HS-5 (cell line): ENCODE data around the gene MRPL41.
"Not testable (repeated sequence)": the region's sequence is repeated elsewhere in the genome, so short reads cannot be mapped to it uniquely, and the experiment has no call there.

ENCODE experiments used
- DNase-seq: peaks from one replicate; pipeline ENCODE4 v3.0.0-alpha.2; 2012; ENCODE audit warnings: low read depth

Gene MRPL41

GRCh38 chr9:137522746-137523455, 28.8 kb upstream of the MRPL41 start:
- DNase-seq: no peak

DNA sequence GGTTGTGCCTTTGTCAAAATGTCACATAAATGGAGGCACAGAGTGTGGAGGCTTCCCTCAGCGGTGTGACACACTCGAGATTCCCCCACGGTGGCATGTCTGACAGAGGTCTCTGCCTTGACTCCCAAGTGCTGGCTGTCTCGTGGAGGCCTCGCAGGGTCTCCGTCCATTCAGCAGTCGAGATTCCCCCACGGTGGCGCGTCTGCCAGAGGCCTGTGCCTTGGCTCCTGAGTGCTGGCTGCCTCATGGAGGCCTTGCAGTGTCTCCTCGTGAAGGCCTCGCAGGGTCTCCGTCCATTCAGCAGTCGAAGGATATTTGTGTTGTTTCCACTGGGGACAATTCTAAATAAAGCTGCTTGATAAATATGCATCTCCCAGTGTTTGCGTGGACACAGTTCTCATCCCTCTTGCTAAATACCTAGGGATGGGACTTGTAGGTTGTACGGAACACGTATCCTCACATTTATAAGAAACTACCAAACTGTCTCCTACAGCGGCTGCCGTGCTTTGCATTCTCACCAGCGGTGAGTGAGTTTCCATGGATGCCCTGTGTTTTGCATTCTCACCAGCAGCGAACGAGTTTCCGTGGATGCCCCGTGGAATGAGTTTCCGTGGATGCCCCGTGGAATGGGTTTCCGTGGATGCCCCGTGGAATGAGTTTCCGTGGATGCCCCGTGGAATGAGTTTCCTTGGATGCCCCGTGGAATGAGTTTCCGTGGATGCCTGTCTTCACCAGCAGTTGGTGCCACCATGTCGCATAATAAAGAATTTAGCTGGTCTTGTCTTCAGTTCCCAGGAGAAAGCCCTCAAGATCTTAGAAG, 27.3 kb upstream of the MRPL41 start:
- DNase-seq: no peak

DNA sequence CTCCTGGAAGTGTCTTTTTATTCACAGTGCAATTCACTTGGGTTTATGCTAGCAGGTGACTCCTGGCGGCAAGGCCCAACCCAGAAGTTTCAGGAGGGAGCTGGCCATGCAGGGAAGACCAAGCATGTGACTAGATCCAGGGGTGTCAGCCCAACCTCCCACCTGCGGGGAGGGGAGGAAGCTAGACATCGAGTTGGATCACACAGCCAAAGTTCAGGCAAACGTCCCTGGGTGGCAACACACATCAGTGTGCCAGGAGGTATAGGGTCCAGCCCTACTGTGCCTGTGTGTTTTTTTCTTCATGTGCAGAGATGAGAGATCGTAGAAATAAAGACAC, 26.7 kb upstream of the MRPL41 start:
- DNase-seq: no peak

- DNase-seq: no peak
Observed at GRCh38 chr9:137530331-137530730, 21.3 kb upstream of the MRPL41 start.

GRCh38 chr9:137531099-137531765, 20.4 kb upstream of the MRPL41 start:
- no peak for DNase-seq

DNA sequence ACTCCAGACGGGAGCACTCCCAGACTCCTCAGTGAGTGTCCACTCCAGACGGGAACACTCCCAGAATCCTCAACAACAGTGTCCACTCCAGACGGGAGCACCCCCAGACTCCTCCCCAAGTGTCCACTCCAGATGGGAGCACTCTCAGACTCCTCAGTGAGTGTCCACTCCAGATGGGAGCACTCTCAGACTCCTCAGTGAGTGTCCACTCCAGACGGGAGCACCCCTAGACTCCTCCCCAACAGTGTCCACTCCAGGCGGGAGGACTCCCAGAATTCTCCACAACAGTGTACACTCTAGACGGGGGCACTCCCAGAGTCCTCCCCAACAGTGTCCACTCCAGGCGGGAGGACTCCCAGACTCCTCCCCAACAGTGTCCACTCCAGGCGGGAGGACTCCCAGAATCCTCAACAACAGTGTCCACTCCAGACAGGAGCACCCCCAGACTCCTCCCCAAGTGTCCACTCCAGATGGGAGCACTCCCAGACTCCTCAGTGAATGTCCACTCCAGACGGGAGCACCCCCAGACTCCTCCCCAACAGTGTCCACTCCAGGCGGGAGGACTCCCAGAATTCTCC, 18.7 kb upstream of the MRPL41 start:
- DNase-seq: not testable (repeated sequence)

GRCh38 chr9:137534256-137535119, 17.2 kb upstream of the MRPL41 start:
- DNase-seq: no peak

GRCh38 chr9:137535120-137535428, 16.6 kb upstream of the MRPL41 start:
- no peak for DNase-seq

- not testable (repeated sequence) for DNase-seq
Observed at GRCh38 chr9:137536594-137537131, 15.0 kb upstream of the MRPL41 start.

DNA sequence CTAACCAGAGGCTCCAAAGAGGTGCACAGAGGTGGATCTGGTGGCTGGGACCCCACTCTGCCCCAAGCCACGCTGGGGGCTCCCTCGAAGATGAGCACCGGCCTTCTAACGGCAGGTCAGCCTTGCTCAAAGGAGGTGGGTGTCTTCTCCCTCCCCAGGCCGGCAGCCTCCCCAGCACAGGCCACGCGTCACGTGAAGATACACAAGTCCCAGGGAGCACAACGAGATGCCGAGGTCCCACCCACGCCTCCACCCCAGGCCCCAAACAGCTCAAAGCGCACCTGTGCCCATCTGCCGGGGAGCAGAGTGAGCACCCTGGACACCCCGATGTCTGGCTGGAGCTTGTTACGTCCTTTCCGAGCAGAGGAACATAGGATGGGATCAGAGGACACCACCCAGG, 13.6 kb upstream of the MRPL41 start:
- DNase-seq: no peak

- no peak for DNase-seq
Observed at GRCh38 chr9:137540536-137540935, 11.1 kb upstream of the MRPL41 start.

GRCh38 chr9:137542486-137542885, 9.2 kb upstream of the MRPL41 start:
- DNase-seq: no peak

DNA sequence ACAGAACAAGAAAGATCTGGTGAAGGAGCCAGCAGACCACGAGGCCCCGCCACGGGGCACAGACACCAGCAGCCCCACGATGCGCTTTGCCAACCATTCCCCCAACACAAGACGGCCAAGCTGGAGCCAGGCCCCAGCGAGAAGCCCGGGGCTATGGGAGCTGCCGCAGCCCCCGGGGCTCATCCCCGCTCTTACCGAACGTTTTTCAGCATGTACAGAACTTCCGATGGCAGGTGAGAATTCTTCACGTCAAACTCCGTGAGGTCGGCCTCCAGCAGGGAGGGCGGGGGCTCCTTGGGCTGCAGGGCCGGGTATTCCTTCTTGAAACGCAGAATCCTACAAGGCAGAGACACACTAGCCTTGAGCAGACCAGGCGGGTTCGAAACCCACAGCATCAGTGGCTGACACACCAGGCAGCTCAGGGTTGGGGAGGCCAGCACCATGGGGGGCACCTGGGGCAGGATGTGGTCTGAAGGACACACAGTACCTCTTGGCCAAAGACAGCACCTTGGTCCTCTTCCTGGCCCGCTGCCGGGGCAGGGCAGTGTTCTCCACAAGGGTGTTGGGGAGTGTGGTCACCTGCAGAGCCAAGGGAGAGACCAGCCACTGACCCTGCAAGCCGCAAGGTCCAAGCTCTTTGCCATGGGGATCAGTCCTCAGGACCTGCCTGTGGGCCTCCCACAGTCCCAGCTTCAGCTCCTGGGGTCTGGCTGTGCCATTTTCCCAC, 8.3 kb upstream of the MRPL41 start:
- DNase-seq: no peak

DNA sequence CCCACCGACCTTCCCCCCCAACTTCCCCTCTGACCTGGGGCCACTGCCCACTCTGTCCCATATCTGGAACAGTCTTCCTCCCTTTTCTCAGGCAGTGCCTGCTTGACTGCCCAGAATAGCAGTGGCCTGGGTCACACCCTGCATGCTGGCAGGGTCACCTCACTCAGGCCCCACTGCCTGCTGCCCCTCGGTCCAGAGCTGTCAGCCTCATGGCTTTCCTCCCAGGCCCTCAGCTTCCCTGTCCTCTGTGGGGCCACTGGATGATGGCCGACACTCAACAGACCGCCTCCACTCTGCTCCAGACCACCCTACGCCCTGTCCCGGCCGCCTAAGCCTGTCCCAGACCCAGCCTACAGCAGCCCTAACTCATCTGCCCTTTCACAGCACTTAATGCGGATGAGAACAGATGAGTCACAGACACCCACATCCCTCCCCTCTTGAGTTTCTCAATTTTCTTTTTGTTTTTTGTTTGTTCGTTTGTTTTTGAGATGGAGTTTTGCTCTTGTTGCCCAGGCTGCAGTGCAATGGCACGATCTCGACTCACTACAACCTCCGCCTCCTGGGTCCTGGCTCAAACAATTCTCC, 7.4 kb upstream of the MRPL41 start:
- no peak for DNase-seq

- no peak for DNase-seq
Observed at GRCh38 chr9:137545123-137545522, 6.6 kb upstream of the MRPL41 start.

DNA sequence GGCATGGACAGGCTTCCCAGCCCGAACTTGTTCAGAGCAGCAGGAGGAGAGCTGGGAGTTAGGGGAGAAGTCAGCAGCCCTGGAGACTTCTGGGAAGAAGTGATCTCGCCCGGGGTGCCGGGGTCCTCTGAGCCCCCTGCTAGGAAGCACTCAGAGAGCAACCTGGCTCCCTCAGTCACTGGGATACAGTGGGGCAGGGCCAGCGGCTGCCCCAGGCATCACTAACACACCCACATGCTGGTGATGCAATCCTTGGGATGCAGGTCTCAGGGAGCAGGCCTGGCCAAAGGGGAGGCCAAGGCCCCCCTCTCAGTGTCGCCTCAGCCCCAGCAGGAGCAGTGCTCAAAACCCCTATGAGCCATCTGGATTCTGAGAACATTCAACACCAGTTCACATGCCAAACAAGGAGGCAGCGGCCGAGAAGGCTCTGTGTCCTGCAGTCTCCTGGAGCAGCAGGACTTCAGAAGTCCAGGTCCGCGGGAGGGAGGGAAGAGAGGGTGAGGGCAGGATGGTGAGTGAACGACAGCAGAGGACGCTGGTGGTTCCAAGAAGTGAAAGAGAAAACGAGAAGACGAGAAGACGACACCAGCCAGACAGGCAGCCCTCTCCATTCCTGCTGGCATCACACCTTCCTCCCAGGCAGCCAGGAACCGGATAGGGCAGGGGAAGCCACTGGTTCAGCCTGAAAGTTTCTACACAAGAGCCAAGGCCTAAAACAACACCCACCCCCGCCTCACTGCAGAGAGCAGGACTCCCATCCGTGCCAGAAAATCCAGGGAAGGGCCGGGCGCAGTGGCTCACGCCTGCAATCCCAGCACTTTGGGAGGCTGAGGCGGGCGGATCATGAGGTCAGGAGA, 3.8 kb upstream of the MRPL41 start:
- DNase-seq: no peak

GRCh38 chr9:137550231-137550621, 1.5 kb upstream of the MRPL41 start, which contains the start of gene PNPLA7:
Gene PNPLA7, minus strand, starts transcription at chr9:137550402. Its CDS starts 205 bp downstream, at chr9:137550197.
- no peak for DNase-seq

GRCh38 chr9:137550958-137551263, 768 bp upstream of the MRPL41 start:
- not testable (repeated sequence) for DNase-seq

DNA sequence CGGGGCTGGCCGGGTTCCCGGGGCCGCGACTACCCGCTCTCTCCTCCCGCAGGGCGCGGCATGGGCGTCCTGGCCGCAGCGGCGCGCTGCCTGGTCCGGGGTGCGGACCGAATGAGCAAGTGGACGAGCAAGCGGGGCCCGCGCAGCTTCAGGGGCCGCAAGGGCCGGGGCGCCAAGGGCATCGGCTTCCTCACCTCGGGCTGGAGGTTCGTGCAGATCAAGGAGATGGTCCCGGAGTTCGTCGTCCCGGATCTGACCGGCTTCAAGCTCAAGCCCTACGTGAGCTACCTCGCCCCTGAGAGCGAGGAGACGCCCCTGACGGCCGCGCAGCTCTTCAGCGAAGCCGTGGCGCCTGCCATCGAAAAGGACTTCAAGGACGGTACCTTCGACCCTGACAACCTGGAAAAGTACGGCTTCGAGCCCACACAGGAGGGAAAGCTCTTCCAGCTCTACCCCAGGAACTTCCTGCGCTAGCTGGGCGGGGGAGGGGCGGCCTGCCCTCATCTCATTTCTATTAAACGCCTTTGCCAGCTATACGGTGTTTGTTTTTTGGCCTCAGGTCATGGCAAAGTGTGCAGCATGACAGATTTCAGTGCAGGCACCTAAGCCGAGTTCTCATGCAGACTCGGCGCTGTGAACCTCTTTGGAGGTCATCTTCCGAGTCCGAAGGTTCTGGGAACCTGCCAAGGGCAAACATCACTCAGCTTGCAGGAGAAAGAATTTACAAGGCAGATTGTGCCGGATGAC, 516 bp downstream of the MRPL41 start:
- no peak for DNase-seq
